Measurements from ENCODE around the gene CFAP97D2. TPM values are rescaled to one million over a fixed set of nuclear protein-coding genes. Genes with fewer than 3 reads are reported as not detected.
"Not testable (repeated sequence)": the region's sequence is repeated elsewhere in the genome, so short reads cannot be mapped to it uniquely, and the experiment has no call there.

The CFAP97D2 gene
- total and polyA plus RNA-seq, 2 experiments from 2014 or later: not detected

- Histone ChIP-seq H3K9me2 (replicated peaks; ENCODE audit: insufficient read depth) (no peaks in the 10 kb centered on the region), H2AFZ (no peak overlapping the region), H3K36me3 (replicated peaks; ENCODE audit: insufficient read depth, low read depth) (no peaks in the 10 kb centered on the region), H3K9me3 (ENCODE audit: low read depth) (no peaks in the 10 kb centered on the region), H3K79me2 (no peaks in the 10 kb centered on the region), H4K20me1 (ENCODE audit: insufficient read depth, poor library complexity, severe bottlenecking) (no peaks in the 10 kb centered on the region), H3K27ac (no peak overlapping the region), H3K4me3 (no peak overlapping the region), H3K4me1 (ENCODE audit: insufficient read depth) (no peaks in the 10 kb centered on the region), H3K4me2 (no peak overlapping the region), H3K27me3 (no peaks in the 10 kb centered on the region)
- WGBS (ENCODE audit: low lambda C conversion rate, missing lambda C conversion rate): 79% methylated on average over 9 of the region's 22 CpGs
- TF ChIP-seq EZH2 (IDR thresholded peaks at IDR 0.05; ENCODE audit: borderline replicate concordance) (no peak), CTCF (IDR thresholded peaks at IDR 0.05; ENCODE audit: poor library complexity) (no peak)
- no peak for DNase-seq (ENCODE audit: low spot score)
Observed at GRCh38 chr13:114147803-114148520, 31.1 kb upstream of the CFAP97D2 start.

- H4K20me1 ChIP-seq (ENCODE audit: insufficient read depth, poor library complexity, severe bottlenecking): no peaks in the 10 kb centered on the region
- no peak overlapping the region for H2AFZ ChIP-seq
- no peak overlapping the region for H3K27ac ChIP-seq
- H3K4me2 ChIP-seq: no peak overlapping the region
- no peak for DNase-seq (ENCODE audit: low spot score)
- H3K4me3 ChIP-seq: no peak overlapping the region
- H3K4me1 ChIP-seq (ENCODE audit: insufficient read depth): no peaks in the 10 kb centered on the region
- 77% methylated on average over 8 of the region's 8 CpGs for WGBS (ENCODE audit: low lambda C conversion rate, missing lambda C conversion rate)
- H3K79me2 ChIP-seq: no peaks in the 10 kb centered on the region
- TF ChIP-seq CTCF (IDR thresholded peaks at IDR 0.05; ENCODE audit: poor library complexity): no peak
- TF ChIP-seq EZH2 (IDR thresholded peaks at IDR 0.05; ENCODE audit: borderline replicate concordance): no peak
- TF ChIP-seq EZH2phosphoT487 (IDR thresholded peaks at IDR 0.05; ENCODE audit: low read depth, severe bottlenecking, unreplicated experiment): no peak
- H3K9me2 ChIP-seq (replicated peaks; ENCODE audit: insufficient read depth): no peaks in the 10 kb centered on the region
- no peaks in the 10 kb centered on the region for H3K36me3 ChIP-seq (replicated peaks; ENCODE audit: insufficient read depth, low read depth)
- no peaks in the 10 kb centered on the region for H3K27me3 ChIP-seq
- H3K9me3 ChIP-seq (ENCODE audit: low read depth): no peaks in the 10 kb centered on the region
Observed at GRCh38 chr13:114148521-114148855, 30.6 kb upstream of the CFAP97D2 start.

GRCh38 chr13:114148886-114149285, 30.2 kb upstream of the CFAP97D2 start:
- not testable (repeated sequence) for H3K4me3 ChIP-seq; H3K79me2 ChIP-seq; H3K9me3 ChIP-seq (ENCODE audit: low read depth); H3K4me2 ChIP-seq; DNase-seq (ENCODE audit: low spot score); H3K27me3 ChIP-seq; H4K20me1 ChIP-seq (ENCODE audit: insufficient read depth, poor library complexity, severe bottlenecking); H3K27ac ChIP-seq; H2AFZ ChIP-seq; H3K4me1 ChIP-seq (ENCODE audit: insufficient read depth); H3K36me3 ChIP-seq (replicated peaks; ENCODE audit: insufficient read depth, low read depth); H3K9me2 ChIP-seq (replicated peaks; ENCODE audit: insufficient read depth)
- WGBS (ENCODE audit: low lambda C conversion rate, missing lambda C conversion rate): 95% methylated on average over 12 of the region's 19 CpGs

- no peak overlapping the region for H3K4me3 ChIP-seq
- no peaks in the 10 kb centered on the region for H3K4me1 ChIP-seq (ENCODE audit: insufficient read depth)
- WGBS (ENCODE audit: low lambda C conversion rate, missing lambda C conversion rate): 84% methylated on average over 12 of the region's 12 CpGs
- no peaks in the 10 kb centered on the region for H3K9me3 ChIP-seq (ENCODE audit: low read depth)
- H3K27ac ChIP-seq: no peak overlapping the region
- H3K9me2 ChIP-seq (replicated peaks; ENCODE audit: insufficient read depth): no peaks in the 10 kb centered on the region
- H3K27me3 ChIP-seq: no peaks in the 10 kb centered on the region
- no peak for DNase-seq (ENCODE audit: low spot score)
- H3K36me3 ChIP-seq (replicated peaks; ENCODE audit: insufficient read depth, low read depth): no peaks in the 10 kb centered on the region
- H4K20me1 ChIP-seq (ENCODE audit: insufficient read depth, poor library complexity, severe bottlenecking): no peaks in the 10 kb centered on the region
- TF ChIP-seq EZH2phosphoT487 (IDR thresholded peaks at IDR 0.05; ENCODE audit: low read depth, severe bottlenecking, unreplicated experiment) (no peak), EZH2 (IDR thresholded peaks at IDR 0.05; ENCODE audit: borderline replicate concordance) (no peak), CTCF (IDR thresholded peaks at IDR 0.05; ENCODE audit: poor library complexity) (no peak)
- no peak overlapping the region for H2AFZ ChIP-seq
- no peaks in the 10 kb centered on the region for H3K79me2 ChIP-seq
- H3K4me2 ChIP-seq: no peak overlapping the region
Observed at GRCh38 chr13:114149774-114150740, 29.0 kb upstream of the CFAP97D2 start.
